ENCODE data around the gene DYRK4. TPM values are rescaled to one million over a fixed set of nuclear protein-coding genes. Genes with fewer than 3 reads are reported as not detected.
A peak's percentile ranks its signal among the peaks of the same experiment; 100 is the strongest.

Gene DYRK4
- polyA plus RNA-seq, 5 donors: 58.4 to 69.0 (median 64.7) TPM

DNA sequence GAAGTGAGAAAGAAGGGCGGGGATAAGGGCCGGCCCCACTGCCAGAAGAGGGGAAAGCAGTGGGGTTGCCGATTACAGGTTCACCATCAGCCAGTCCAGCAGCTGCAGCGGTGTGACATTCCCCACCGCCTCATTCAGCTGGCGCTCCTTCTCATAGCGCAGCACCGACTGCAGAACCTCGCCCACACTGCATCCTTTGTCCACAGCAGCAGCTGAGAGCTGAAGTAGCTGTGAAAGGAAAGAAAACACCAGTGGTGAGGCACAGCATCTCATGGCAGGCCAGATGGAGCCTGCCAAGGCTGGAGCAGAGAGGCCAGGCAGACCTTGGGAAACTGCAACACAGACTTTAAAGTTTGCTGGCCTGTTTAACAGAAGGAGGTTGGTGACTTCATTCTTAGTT is 53.7 kb downstream of the DYRK4 start:
- DNase-seq: peak in 1 of 2 donors; percentile 11

DNA sequence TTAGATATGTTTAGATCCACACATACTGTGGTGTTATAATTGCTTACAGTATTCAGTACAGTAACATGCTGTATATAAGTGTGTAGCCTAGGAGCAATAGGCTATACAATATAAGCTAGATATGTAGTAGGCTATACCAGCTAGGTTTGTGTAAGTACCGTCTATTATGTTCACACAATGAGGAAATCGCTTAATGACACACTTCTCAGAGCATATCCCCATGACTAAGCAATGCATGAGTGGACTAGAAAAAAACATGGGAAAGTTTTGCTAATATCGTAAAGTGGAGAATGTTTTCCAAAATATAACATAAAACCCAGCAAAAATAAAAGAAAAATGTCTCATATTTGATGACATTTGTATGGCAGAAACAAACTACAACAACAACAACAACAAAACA is 59.5 kb downstream of the DYRK4 start:
- no peak for DNase-seq

DNA sequence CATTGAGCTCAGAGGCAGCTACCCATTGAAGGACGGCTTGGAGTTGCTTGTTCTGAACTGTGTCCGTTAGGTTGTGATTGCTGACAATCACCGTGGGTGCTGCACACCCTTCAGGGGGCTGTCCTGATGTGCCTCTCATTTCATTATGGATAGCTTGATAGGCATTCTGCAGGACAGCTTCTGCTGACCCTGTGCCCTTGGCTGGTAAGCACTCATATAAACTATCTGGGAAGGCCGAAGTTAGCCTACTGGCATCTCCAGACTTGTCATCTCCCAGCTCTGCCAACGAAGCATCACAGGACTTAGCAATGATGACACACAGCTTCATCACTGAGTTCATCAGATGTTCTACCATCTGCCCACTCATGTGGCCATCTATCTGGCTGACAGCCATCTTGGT is 64.5 kb downstream of the DYRK4 start:
- no peak for DNase-seq

DNA sequence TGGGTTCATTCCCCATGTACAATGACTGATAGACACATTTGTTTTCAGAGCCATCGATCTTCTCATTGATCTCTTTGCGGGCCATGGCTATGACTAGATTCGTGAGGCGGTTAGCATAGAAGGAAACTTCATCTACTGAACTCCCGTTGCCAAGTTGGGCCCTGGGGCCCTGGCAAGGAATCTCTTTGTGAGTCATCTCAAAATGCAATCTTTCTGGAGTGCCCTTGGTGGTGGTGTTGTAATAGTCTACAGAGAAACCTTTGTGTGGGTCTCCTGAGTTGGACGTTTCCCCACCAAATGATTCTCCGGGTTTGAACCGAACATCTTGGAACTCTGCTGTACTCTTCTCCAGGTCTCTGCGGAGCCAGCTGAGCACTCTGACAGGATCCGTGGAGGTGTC is 66.4 kb downstream of the DYRK4 start:
- no peak for DNase-seq

DNA sequence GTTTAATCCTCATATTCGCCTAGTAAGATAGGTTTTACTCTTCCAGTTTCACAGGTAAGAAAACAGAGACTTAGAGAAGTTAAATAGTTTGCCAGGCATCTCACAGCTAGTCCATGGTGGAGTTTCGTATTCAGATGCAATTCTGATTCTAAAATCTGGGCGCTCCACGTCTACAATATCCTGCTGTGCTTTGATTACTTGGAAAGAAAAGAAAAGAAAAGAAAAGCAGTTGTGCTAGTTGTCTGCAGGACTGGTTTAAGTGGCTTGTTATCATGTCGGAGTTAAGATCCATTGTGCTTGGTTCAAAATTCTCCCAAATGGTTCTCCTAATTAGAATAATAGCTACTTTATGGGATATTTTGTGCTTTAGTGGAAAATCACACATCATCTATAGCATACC is 68.3 kb downstream of the DYRK4 start:
- no peak for DNase-seq

DNA sequence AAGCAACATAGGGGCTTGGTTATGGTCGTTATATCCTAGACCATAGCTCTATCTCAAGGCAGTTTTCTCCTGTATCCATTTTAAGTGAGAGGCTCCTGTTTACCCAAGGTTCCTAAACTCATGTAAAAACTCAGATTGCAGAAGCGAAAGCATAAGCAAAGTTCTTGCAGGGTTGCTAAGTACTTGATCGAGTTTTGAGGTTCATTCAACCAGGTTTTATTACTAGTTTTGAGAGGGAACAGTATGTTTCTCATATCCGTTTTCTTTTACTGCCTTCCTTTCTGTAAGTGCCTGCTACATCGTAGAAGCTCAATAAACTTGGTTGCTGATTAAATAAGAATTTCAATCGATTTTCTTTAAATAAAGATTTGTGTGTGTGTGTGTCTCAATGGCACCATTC is 81.7 kb downstream of the DYRK4 start:
- DNase-seq: no peak

DNA sequence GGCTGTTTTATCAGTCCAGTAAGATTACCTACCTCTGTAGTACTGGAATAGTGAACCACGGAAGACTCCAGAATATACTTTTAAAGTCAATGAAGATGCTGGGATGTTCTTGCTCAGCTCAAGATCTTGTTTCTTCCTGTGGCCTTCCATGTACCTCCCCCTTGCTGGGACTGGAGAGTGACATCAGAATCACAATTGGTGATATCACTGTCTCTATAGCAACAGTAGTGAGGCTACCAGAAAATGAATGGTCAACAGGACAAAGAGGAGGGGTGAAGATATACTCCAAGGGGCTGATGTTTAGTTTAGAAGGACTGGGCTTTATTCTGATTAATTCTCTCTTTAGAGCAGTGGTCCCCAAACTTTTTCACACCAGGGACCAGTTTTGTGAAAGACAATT is 83.0 kb downstream of the DYRK4 start:
- no peak for DNase-seq

DNA sequence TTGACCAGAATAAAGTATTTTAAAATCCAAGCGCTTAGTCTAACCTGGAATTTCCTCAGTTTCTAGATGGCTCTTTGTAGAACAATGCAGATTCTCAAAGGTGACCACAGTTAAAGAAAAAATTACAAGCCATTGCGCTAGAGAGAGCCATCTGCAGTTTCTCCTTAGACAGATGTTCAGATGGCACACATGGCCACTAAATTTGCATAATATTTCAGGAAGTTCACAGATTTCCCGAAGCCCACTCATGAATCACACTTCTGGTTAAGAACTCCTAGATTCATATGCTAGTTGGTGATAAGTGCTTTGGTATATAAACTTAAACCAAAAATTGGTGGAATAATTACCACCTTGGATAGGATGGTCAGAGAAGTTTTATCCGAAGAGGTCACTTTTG is 86.1 kb downstream of the DYRK4 start:
- DNase-seq: no peak

DNA sequence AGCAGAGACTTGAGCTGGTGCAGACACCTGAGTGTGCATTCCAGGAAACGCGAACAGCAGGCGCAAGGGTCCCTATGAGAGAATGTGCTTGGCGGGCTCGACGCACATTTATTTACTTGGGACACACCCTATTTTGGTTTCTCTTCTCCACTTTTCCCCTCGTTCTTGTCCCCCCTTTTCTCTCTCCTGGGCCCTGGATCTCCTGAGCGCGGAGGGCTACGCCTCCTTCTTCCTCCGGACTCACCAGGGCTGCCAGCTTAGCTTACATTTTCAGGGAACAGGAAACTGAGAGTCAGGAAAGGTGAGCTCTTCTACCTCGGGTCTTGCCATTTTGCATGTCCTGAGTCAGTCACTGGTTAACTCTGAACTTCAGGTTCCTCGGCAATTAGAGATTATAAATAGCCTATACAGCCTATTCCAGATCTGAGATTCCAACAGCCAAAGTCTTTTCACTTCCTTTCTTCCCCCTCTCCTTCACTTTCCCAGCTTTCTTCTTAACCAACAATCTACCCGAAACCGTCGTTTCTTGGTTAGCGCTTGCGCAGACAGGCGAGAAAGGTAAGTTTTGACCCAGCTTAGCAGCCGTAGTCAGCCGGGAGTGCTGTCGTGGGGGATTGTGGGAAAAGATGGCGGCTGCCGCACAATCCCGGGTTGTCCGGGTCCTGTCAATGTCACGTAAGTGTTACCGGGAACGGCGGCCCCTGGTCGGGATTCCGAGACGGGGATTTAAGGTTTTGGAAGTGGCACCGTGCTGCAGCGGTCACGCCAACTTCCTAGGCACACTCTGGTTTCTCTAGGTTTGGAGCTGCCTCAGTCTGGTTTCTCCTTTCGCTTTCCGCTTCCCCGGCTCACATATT is 86.7 kb downstream of the DYRK4 start, which contains the start of the genes AKAP3 and NDUFA9:
Gene AKAP3 (minus strand): TSS at position 551 of the 857 bp plus-strand sequence. CDS start 10,855 bp downstream, outside the sequence.
Gene NDUFA9 (plus strand): TSS at position 614 of the 857 bp plus-strand sequence. CDS start 13 bp downstream, at position 627.
- peak; percentile 80 to 84 for DNase-seq

DNA sequence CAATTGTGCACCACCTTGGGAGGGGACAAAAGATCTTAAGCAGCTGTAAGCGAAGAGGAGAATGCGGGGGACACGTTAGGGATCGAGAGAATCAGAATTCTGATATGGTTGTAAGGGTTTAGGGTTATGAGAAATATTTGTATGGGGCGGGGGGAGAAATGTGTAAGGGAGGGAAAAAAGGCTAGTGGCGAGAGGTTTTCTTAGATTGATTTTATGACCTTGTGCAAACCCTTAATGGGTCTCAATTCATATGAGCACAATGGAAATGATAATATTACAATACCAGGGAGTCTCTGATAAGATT is 87.3 kb downstream of the DYRK4 start:
- DNase-seq: no peak

DNA sequence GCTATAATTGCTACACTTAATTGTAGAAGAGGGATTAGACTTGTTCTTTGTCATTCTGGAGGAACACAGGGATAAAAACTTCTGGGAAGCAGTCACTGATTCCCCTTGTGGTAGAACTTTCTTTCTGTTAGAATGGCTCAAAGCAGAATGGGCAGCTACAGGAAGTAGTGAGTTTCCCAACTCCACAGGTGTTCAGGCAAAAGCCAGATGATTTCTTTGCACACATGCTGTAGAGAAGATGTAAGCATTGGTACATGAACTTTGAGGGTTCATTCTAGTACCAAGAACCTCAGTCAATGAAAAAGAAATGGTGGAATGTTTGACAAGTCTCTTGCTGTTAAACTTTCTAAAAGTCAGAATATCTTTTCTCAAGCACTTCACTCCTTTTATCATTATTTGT is 91.2 kb downstream of the DYRK4 start:
- DNase-seq: no peak

DNA sequence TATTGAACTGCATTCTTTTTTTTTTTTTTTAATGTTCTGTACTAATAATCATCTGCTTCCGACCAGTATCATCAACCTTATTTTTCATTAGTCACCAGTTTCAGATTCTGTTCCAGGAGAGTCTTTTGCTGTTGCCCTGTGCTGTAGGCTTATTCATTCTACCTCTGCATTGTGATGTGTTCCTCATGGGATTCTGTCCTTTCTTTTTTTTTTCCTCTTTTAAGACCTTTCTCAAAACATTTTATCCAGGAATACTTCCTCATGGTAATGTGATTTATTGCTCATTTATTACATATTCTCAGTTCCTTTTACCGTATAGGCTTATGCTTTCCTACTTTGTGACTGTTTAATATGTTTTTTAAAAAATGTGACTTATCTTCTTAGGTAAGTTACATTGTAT is 91.7 kb downstream of the DYRK4 start:
- no peak for DNase-seq

Other genes starting within 250 kb of the DYRK4 start
- 10 to 100 TPM in 1 of 5 donors, 1 to 10 TPM in 4; 2.4 to 13.1 (median 3.2) TPM for gene TIGAR, start 241.0 kb upstream of the DYRK4 start, polyA plus RNA-seq (ENCODE audit: insufficient read depth in 1 of 5, insufficient read length in 5 of 5, low replicate concordance in 1 of 5)
- under 1 TPM in 1 of 5 donors, not detected in 4; 0.04 TPM for gene FGF23, start 182.5 kb upstream of the DYRK4 start, polyA plus RNA-seq (ENCODE audit: insufficient read depth in 1 of 5, insufficient read length in 5 of 5, low replicate concordance in 1 of 5)
- under 1 TPM in 1 of 5 donors, not detected in 4; 0.95 TPM for gene FGF6, start 116.4 kb upstream of the DYRK4 start, polyA plus RNA-seq (ENCODE audit: insufficient read depth in 1 of 5, insufficient read length in 5 of 5, low replicate concordance in 1 of 5)
- 10 to 100 TPM; 16.9 to 50.1 (median 31.7) TPM for gene RAD51AP1, start 23.3 kb upstream of the DYRK4 start, polyA plus RNA-seq (ENCODE audit: insufficient read depth in 1 of 5, insufficient read length in 5 of 5, low replicate concordance in 1 of 5)
- gene AKAP3, start 86.8 kb downstream of the DYRK4 start, polyA plus RNA-seq (ENCODE audit: insufficient read depth in 1 of 5, insufficient read length in 5 of 5, low replicate concordance in 1 of 5): 1 to 10 TPM; 1.1 to 3.0 (median 2.5) TPM
- gene NDUFA9, start 86.9 kb downstream of the DYRK4 start, polyA plus RNA-seq (ENCODE audit: insufficient read depth in 1 of 5, insufficient read length in 5 of 5, low replicate concordance in 1 of 5): 100 to 1,000 TPM in 2 of 5 donors, 10 to 100 TPM in 3; 80.4 to 106 (median 97.3) TPM
- gene GALNT8, start 158.2 kb downstream of the DYRK4 start, polyA plus RNA-seq (ENCODE audit: insufficient read depth in 1 of 5, insufficient read length in 5 of 5, low replicate concordance in 1 of 5): 1 to 10 TPM in 4 of 5 donors, under 1 TPM in 1; 0.78 to 1.8 (median 1.6) TPM